ENCODE data around the gene TGM5.
"Not testable (repeated sequence)": the region's sequence is repeated elsewhere in the genome, so short reads cannot be mapped to it uniquely, and the experiment has no call there.

TGM5 gene

DNA sequence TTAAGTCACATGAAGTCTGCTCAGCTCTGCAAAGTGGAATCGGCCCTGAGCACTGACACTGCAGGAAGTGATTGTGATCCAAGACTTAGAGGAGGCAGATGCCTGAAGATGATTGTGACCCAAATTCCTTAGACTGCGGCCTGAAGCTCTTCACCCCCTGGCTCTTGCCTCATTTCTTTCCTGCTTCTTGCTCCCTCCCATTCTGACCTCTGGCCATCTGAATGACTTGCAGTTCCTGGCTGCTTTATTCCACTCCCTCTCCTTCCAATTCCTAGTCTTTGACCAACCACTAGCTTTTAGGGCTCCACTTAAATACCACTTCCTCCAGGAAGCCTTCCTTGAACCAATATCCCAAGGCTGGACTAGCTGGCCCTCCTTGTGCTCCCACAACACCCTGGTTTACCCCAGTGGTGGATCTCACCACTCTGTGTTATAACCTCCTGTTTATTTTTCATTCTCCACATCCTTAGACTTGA lies 36.0 kb downstream of the TGM5 start:
- H3K4me3 ChIP-seq (replicated peaks; ENCODE audit: low read depth, low read length), result no peak overlapping the region
- H3K36me3 ChIP-seq (ENCODE audit: control insufficient read depth, insufficient read depth, low read length), result no peaks in the 10 kb centered on the region; the same call in 1 of the 2 replicates
- TF ChIP-seq, protein P1, sequence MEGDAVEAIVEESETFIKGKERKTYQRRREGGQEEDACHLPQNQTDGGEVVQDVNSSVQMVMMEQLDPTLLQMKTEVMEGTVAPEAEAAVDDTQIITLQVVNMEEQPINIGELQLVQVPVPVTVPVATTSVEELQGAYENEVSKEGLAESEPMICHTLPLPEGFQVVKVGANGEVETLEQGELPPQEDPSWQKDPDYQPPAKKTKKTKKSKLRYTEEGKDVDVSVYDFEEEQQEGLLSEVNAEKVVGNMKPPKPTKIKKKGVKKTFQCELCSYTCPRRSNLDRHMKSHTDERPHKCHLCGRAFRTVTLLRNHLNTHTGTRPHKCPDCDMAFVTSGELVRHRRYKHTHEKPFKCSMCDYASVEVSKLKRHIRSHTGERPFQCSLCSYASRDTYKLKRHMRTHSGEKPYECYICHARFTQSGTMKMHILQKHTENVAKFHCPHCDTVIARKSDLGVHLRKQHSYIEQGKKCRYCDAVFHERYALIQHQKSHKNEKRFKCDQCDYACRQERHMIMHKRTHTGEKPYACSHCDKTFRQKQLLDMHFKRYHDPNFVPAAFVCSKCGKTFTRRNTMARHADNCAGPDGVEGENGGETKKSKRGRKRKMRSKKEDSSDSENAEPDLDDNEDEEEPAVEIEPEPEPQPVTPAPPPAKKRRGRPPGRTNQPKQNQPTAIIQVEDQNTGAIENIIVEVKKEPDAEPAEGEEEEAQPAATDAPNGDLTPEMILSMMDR (IDR thresholded peaks at IDR 0.05; ENCODE audit: insufficient read depth, low read length, poor library complexity, severe bottlenecking), result no peak
- H3K27me3 ChIP-seq (replicated peaks; ENCODE audit: control insufficient read depth, insufficient read depth, low read length), result no peaks in the 10 kb centered on the region; the same call in none of the 2 replicates
- DNase-seq (ENCODE audit: extremely low read depth, insufficient read length), result no peak

DNA sequence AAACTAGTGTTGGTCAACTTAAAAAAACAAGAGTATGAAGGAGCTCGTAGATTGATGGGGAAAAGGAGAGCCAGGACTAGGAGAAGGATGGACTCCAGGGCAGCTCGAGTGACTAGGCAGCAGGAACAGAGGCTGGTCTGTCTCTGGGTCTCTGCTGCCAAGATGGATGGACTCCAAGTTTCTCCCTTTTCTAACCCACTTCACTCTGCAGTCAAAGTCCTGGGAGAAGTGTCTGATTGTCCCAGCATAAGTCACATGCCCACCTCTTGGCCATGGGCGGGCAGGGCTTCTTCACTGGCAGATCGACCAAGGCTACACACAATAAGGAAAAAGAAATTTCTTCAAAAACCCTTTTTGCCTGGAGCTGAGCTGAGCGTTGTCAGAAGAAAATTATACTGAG lies 36.8 kb downstream of the TGM5 start:
- no peaks in the 10 kb centered on the region for H3K36me3 ChIP-seq (ENCODE audit: control insufficient read depth, insufficient read depth, low read length)
- TF ChIP-seq, protein P1 (IDR thresholded peaks at IDR 0.05; ENCODE audit: insufficient read depth, low read length, poor library complexity, severe bottlenecking), result no peak
- no peak overlapping the region for H3K4me3 ChIP-seq (replicated peaks; ENCODE audit: low read depth, low read length)
- H3K27me3 ChIP-seq (replicated peaks; ENCODE audit: control insufficient read depth, insufficient read depth, low read length), result no peaks in the 10 kb centered on the region; the same call in 1 of the 2 replicates
- DNase-seq (ENCODE audit: extremely low read depth, insufficient read length), result no peak

DNA sequence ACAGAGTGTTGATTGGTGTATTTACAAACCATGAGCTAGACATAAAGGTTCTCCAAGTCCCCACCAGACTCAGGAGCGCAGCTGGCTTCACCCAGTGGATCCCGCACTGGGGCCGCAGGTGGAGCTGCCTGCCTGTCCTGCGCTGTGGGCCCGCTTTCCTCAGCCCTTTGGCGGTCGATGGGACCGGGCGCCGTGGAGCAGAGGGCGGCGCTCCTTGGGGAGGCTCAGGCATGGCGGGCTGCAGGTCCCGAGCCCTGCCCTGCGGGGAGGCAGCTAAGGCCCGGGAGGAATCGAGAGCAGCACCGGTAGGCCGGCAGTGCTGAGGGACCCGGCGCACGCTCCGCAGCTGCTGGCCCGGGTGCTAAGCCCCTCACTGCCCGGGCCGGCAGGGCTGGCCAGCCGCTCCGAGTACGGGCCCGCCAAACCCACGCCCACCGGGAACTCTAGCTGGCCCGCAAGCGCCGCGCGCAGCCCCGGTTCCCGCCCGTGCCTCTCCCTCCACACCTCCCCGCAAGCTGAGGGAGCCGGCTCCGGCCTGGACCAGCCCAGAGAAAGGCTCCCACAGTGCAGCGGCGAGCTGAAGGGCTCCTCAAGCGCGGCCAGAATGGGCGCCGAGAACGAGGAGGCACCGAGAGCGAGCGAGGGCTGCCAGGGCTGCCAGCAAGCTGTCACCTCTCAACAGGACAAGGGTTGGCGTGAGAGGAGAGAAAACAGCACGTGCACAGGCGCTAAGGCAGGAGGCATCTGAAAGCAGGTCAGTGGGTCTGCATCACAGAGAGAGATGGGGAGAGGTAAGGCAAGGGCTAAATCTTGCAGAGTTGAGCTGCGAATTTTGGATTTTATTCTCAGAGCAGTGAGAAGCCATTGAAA lies 40.1 kb downstream of the TGM5 start:
- DNase-seq (ENCODE audit: extremely low read depth, insufficient read length), result no peak
- TF ChIP-seq, protein P1 (IDR thresholded peaks at IDR 0.05; ENCODE audit: insufficient read depth, low read length, poor library complexity, severe bottlenecking), result no peak
- Histone ChIP-seq H3K36me3 (ENCODE audit: control insufficient read depth, insufficient read depth, low read length) (no peaks in the 10 kb centered on the region), H3K4me3 (replicated peaks; ENCODE audit: low read depth, low read length) (no peak overlapping the region), H3K27me3 (replicated peaks; ENCODE audit: control insufficient read depth, insufficient read depth, low read length) (no peaks in the 10 kb centered on the region; the same call in 1 of the 2 replicates)

DNA sequence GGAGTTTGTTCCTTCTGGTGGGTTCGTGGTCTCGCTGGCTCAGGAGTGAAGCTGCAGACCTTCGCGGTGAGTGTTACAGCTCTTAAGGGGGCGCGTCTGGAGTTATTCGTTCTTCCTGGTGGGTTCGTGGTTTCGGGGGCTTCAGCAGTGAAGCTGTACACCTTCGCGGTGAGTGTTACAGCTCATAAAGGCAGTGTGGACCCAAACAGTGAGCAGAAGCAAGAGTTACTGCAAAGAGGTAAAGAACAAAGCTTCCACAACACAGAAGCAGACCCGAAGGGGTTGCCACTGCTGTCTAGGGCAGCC lies 40.8 kb downstream of the TGM5 start:
- H3K36me3 ChIP-seq (ENCODE audit: control insufficient read depth, insufficient read depth, low read length); DNase-seq (ENCODE audit: extremely low read depth, insufficient read length); H3K27me3 ChIP-seq (replicated peaks; ENCODE audit: control insufficient read depth, insufficient read depth, low read length); H3K4me3 ChIP-seq (replicated peaks; ENCODE audit: low read depth, low read length): not testable (repeated sequence)

DNA sequence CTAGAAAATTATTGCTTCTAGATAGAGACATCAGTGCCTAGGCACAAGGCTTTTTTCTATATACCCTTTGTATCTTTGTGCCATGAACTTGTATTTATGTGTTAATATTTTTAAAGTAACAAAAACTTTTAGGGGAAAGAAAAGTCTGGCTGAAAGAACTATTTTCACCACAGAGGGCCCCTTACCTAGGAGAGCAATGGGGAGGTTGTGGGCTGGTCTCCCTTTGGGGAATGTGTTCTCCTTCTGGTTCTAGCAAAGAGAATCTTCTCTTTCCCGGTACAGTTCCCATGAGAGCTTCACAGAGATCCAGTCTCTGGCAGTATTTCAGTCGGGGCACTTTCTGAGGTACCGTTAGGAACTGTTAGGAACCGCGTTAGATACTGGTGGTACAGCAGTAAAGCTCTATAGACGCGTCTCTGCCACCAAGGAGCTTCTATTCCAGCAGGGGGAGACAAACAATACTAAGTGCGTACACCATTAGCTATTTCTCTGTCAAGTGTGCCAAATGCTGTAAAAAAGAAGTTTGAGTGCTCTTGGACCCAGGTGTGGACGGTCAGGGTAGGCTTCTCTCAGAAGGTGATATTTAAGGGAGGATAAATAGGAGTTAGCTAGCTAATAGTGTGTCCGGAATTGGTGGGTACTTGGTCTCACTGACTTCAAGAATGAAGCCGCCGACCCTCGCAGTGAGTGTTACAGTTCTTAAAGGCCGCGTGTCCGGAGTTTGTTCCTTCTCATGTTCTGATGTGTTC lies 41.4 kb downstream of the TGM5 start:
- TF ChIP-seq, protein P1 (IDR thresholded peaks at IDR 0.05; ENCODE audit: insufficient read depth, low read length, poor library complexity, severe bottlenecking), result peak; percentile 76

DNA sequence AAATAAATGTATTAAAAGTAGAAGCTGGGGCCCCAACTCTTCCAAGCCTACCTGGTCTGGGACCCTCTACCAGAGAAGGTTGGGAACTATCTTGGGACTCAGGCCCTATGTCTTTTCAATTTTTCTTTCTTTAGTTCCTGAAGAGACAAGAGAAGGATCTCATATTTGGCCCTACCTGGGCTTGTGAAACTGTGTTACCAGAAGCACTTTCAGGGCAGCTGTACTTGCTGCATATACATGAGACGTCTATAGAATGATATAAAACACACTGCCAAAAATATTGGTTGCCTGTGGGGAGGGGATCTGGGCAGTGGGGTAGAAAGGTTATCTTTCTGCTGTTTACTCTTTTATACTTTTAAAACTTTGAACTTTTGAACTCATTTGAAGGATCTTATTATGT lies 45.3 kb downstream of the TGM5 start:
- no peak for DNase-seq (ENCODE audit: extremely low read depth, insufficient read length)
- no peaks in the 10 kb centered on the region for H3K27me3 ChIP-seq (replicated peaks; ENCODE audit: control insufficient read depth, insufficient read depth, low read length)
- TF ChIP-seq, protein P1 (IDR thresholded peaks at IDR 0.05; ENCODE audit: insufficient read depth, low read length, poor library complexity, severe bottlenecking), result no peak

More for the DNA sequence above, 41.4 kb downstream of the TGM5 start:
- Histone ChIP-seq H3K36me3 (ENCODE audit: control insufficient read depth, insufficient read depth, low read length) (no peaks in the 10 kb centered on the region), H3K4me3 (replicated peaks; ENCODE audit: low read depth, low read length) (no peak overlapping the region), H3K27me3 (replicated peaks; ENCODE audit: control insufficient read depth, insufficient read depth, low read length) (no peaks in the 10 kb centered on the region)
- DNase-seq (ENCODE audit: extremely low read depth, insufficient read length), result no peak

More for the DNA sequence above, 45.3 kb downstream of the TGM5 start:
- Histone ChIP-seq H3K36me3 (ENCODE audit: control insufficient read depth, insufficient read depth, low read length) (no peaks in the 10 kb centered on the region), H3K4me3 (replicated peaks; ENCODE audit: low read depth, low read length) (no peak overlapping the region)
